Smooth muscle cell (in vitro differentiated cells): ENCODE measurements around the gene RNF149. TPM values are rescaled to one million over a fixed set of nuclear protein-coding genes. Genes with fewer than 3 reads are reported as not detected.

ENCODE experiments used
- DNase-seq: peaks from one replicate; lab custom pipeline; 2025; ENCODE audit not compliant: unreplicated experiment; lab: John Stamatoyannopoulos, UW
- H2AFZ ChIP-seq: fragments of 200-600 bp; sonication (generic); 2 replicates; pipeline ENCODE4 v1.6.0; 2016; ENCODE audit warnings: antibody characterized with exemption, low read depth, mild to moderate bottlenecking
- H3F3A ChIP-seq: fragments of 200-600 bp; sonication (generic); 2 replicates; pipeline ENCODE4 v1.6.0; 2017; ENCODE audit warnings: antibody characterized with exemption, low read depth
- H3K27ac ChIP-seq: fragments of 200-600 bp; sonication (generic); 2 replicates; pipeline ENCODE4 v1.5.1; 2016; ENCODE audit warnings: low read depth, mild to moderate bottlenecking
- H3K27me3 ChIP-seq: fragments of 200-600 bp; sonication (generic); 2 replicates; pipeline ENCODE4 v1.6.1; 2016; ENCODE audit warnings: low read depth, mild to moderate bottlenecking
- H3K36me3 ChIP-seq: fragments of 200-600 bp; sonication (generic); 2 replicates; pipeline ENCODE4 v1.5.1; 2016; ENCODE audit warnings: low read depth
- H3K4me1 ChIP-seq: fragments of 200-600 bp; sonication (generic); 2 replicates; pipeline ENCODE4 v1.5.1; 2016; ENCODE audit warnings: low read depth
- H3K4me2 ChIP-seq: fragments of 200-600 bp; sonication (generic); 2 replicates; pipeline ENCODE4 v1.6.0; 2016; ENCODE audit warnings: mild to moderate bottlenecking
- H3K4me3 ChIP-seq: fragments of 200-600 bp; sonication (generic); 2 replicates; pipeline ENCODE4 v1.5.1; 2016; ENCODE audit warnings: mild to moderate bottlenecking
- H3K79me2 ChIP-seq: fragments of 200-600 bp; sonication (generic); 2 replicates; pipeline ENCODE4 v1.6.0; 2016; ENCODE audit warnings: low read depth, mild to moderate bottlenecking
- H3K9ac ChIP-seq: fragments of 200-600 bp; sonication (generic); 2 replicates; pipeline ENCODE4 v1.6.0; 2016; ENCODE audit warnings: low read depth
- H3K9me3 ChIP-seq: fragments of 200-600 bp; sonication (generic); replicated peaks from 2 replicates; pipeline ENCODE4 v1.5.1; 2016; ENCODE audit warnings: low read depth
- H4K20me1 ChIP-seq: fragments of 200-600 bp; sonication (generic); 2 replicates; pipeline ENCODE4 v1.6.0; 2016; ENCODE audit warnings: low read depth
- WGBS: methylation state at CpG from one replicate; pipeline ENCODE4 v1.1.7; 2016; ENCODE audit warnings: low lambda C conversion rate; 5-methylcytosine and 5-hydroxymethylcytosine counted together
- polyA plus RNA-seq: library from polyadenylated mRNA; unstranded; fragments of >200 nt; fragmentation: Nextera tagmentation; extraction: Ambion mirVana; gene quantifications from 2 replicates; pipeline ENCODE4 v1.2.1, GENCODE V29; 2016
- total RNA-seq: library from RNA; depleted of rRNA; stranded (reverse); fragments of >200 nt; gene quantifications from 2 replicates; pipeline ENCODE4 v1.2.3, GENCODE V29; 2014
- TF ChIP-seq, protein P1 (sequence below): fragments of 200-600 bp; sonication (generic); IDR thresholded peaks from 2 replicates; pipeline ENCODE4 v1.5.1; 2017; ENCODE audit warnings: borderline replicate concordance, mild to moderate bottlenecking, antibody characterized with exemption; ENCODE audit not compliant: insufficient read depth, poor library complexity, severe bottlenecking

The RNF149 gene
- total and polyA plus RNA-seq, 2 experiments from 2014 or later, result 42.6 to 59.2 TPM

DNA sequence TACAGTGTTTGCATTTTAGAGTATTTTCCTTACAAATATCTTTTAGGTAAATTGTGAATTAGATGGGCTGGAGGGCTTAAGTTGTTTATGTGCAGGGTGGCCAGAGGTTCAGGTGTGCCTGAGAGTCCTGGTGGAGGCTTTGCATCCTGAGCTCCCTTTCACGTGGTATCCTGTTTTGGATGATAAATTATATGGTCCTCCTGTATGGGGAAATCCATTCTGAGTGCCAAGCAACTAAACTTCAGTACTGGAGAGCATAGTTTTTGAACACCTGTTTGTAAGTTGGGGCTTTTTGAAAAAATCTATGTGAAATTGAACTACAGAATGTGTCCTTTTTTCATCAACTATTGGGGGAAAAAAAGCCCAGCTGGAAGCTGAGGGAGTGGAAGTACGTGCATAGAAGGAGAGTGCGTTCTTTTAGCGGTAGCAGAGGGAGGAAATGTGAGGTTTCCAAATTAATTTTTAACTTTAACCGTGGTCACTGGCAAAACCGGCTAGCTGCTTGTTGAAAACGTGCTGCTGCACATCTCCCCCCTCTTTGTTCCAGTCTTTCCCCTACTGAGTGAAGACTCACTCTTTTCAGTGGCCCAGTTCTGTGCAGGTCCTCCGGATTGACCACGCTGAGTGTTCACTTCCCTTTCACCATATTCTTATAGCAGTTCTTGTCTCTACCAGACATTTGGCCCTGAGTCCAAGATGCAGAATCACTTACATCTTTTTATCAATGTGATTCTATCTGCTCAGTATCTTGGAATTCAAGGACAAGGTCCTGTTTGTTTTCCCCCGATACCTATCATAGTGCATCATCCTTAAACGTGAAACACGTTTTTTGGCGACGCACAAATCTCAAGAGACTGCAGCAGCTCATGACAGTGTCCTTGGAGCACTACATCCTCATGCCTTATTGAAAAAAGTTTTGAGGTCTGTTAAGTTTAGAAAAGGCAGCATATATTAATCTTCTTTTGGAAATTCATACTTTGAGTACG lies 40.5 kb downstream of the RNF149 start:
- 91% methylated on average over 15 of the region's 15 CpGs for WGBS
- Histone ChIP-seq H3F3A (peaks cover 26% of the 10 kb centered on the region), H3K79me2 (peaks cover 6% of the 10 kb centered on the region), H3K27ac (peak overlapping the region; percentile 61), H3K36me3 (peaks cover 44% of the 10 kb centered on the region), H4K20me1 (peaks cover 23% of the 10 kb centered on the region), H2AFZ (no peak overlapping the region), H3K9ac (no peak overlapping the region), H3K4me1 (no peaks in the 10 kb centered on the region), H3K4me3 (no peak overlapping the region), H3K4me2 (no peak overlapping the region), H3K27me3 (no peaks in the 10 kb centered on the region), H3K9me3 (no peaks in the 10 kb centered on the region)
- TF ChIP-seq, protein P1, sequence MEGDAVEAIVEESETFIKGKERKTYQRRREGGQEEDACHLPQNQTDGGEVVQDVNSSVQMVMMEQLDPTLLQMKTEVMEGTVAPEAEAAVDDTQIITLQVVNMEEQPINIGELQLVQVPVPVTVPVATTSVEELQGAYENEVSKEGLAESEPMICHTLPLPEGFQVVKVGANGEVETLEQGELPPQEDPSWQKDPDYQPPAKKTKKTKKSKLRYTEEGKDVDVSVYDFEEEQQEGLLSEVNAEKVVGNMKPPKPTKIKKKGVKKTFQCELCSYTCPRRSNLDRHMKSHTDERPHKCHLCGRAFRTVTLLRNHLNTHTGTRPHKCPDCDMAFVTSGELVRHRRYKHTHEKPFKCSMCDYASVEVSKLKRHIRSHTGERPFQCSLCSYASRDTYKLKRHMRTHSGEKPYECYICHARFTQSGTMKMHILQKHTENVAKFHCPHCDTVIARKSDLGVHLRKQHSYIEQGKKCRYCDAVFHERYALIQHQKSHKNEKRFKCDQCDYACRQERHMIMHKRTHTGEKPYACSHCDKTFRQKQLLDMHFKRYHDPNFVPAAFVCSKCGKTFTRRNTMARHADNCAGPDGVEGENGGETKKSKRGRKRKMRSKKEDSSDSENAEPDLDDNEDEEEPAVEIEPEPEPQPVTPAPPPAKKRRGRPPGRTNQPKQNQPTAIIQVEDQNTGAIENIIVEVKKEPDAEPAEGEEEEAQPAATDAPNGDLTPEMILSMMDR, result no peak
- no peak for DNase-seq

DNA sequence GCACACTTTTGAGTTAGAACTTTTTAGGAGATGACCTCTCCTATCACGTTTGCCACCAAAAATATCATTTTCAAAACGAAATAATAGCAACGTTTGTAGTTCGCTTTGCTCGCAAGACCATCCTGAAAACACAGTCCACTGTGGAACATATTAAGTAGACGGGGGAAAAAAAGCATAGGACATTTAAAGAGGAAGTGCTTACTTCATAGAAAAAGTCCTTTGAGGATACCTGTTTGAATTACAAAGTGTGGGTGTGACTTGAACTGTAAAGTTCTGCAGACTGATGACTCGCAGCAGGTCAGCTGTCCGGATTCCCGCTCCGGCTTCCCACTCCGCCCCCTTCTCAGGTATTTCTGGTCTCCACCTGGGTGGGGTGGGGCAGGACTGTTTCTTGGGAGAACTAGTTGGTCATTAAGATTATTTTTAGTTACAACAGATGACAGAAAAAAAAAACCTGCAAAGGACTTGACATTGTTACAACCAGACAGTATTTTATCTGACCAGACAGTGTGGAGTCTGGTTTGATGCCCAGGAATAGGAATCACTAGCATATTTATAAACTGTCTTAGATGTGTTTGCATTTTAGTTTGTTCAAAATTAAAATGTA lies 42.5 kb downstream of the RNF149 start:
- peaks cover 43% of the 10 kb centered on the region for H3K36me3 ChIP-seq
- peaks cover 26% of the 10 kb centered on the region for H3F3A ChIP-seq
- no peaks in the 10 kb centered on the region for H3K79me2 ChIP-seq
- no peaks in the 10 kb centered on the region for H3K4me1 ChIP-seq
- H2AFZ ChIP-seq, result no peak overlapping the region
- peak overlapping the region; percentile 61 for H3K27ac ChIP-seq
- H3K9ac ChIP-seq, result no peak overlapping the region
- WGBS, result 71% methylated on average over 11 of the region's 11 CpGs
- DNase-seq, result no peak
- TF ChIP-seq, protein P1, result no peak
- H3K4me2 ChIP-seq, result no peak overlapping the region
- no peaks in the 10 kb centered on the region for H3K27me3 ChIP-seq
- H4K20me1 ChIP-seq, result peaks cover 21% of the 10 kb centered on the region
- H3K4me3 ChIP-seq, result no peak overlapping the region
- H3K9me3 ChIP-seq, result no peaks in the 10 kb centered on the region

DNA sequence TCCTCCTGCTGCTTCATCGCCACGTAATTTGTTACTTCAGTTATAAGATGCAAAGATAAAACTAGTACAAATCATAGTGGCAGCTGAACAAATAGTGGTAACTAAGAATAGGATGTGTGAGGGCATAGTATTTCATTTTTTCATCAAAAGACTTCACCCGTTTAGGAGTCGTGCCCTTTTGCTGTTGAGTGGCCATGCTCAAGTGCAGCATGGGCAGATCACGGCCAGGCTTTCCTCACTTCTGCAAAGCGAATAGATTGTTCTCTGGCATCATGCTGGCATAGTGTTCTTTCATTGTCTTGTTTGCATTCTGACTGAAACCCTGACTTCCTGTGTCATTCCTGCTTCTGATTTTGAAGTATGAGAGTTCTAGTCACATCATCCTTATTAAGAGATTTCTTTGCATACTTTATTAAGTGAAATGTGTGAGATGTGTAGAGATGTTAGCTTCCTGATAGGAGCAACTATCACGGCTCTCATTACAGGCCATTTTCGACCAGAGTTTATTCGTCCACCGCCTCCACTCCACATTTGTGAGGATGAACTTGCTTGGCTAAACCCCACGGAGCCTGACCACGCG lies 44.1 kb downstream of the RNF149 start:
- peaks cover 32% of the 10 kb centered on the region for H3K36me3 ChIP-seq
- H3K27ac ChIP-seq, result no peak overlapping the region
- no peak overlapping the region for H3K9ac ChIP-seq
- H3K27me3 ChIP-seq, result no peaks in the 10 kb centered on the region
- no peak overlapping the region for H3K4me3 ChIP-seq
- DNase-seq, result no peak
- H2AFZ ChIP-seq, result no peak overlapping the region
- no peaks in the 10 kb centered on the region for H3K9me3 ChIP-seq
- WGBS, result 95% methylated on average over 13 of the region's 13 CpGs
- H4K20me1 ChIP-seq, result peaks cover 25% of the 10 kb centered on the region
- H3K79me2 ChIP-seq, result no peaks in the 10 kb centered on the region
- no peak overlapping the region for H3K4me2 ChIP-seq
- TF ChIP-seq, protein P1, result no peak
- no peaks in the 10 kb centered on the region for H3K4me1 ChIP-seq
- peaks cover 18% of the 10 kb centered on the region for H3F3A ChIP-seq
